WTC11 (cell line): ENCODE data around the gene UPF2. TPM values are rescaled to one million over a fixed set of nuclear protein-coding genes. Genes with fewer than 3 reads are reported as not detected.

ENCODE experiments used
- ATAC-seq: fragments of 200-7000 bp; cut with Tn5 transposase; 2 replicates; pipeline ENCODE4 v1.10.0; 2021; ENCODE audit warnings: mild to moderate bottlenecking, moderate library complexity
- CTCF ChIA-PET: fragments of 300-600 bp; sonication (Branson Sonifier 250); formaldehyde crosslinking; loops from one replicate; lab custom pipeline; 2021; ENCODE audit warnings: antibody characterized with exemption; lab: Charles Lee
- POLR2A ChIA-PET: fragments of 350-600 bp; sonication (Branson Sonifier 250); formaldehyde crosslinking; loops from one replicate; lab custom pipeline; 2021; ENCODE audit warnings: antibody characterized with exemption; lab: Charles Lee
- DNase-seq: peaks from one replicate; pipeline ENCODE4 v3.0.0; 2021; ENCODE audit warnings: low spot score
- H3K27ac Mint-ChIP-seq: 2 replicates; pipeline ENCODE4 v1.8.0; 2021; ENCODE audit warnings: mixed read lengths
- H3K27me3 Mint-ChIP-seq: 2 replicates; pipeline ENCODE4 v1.8.0; 2021; ENCODE audit warnings: low read depth, mild to moderate bottlenecking, moderate library complexity, mixed read lengths
- H3K36me3 Mint-ChIP-seq: 2 replicates; pipeline ENCODE4 v1.8.0; 2021; ENCODE audit warnings: mixed read lengths
- H3K4me1 Mint-ChIP-seq: 2 replicates; pipeline ENCODE4 v1.8.0; 2022; ENCODE audit warnings: mixed read lengths
- H3K4me3 Mint-ChIP-seq: 2 replicates; pipeline ENCODE4 v1.8.0; 2021; ENCODE audit warnings: mild to moderate bottlenecking, moderate library complexity, mixed read lengths
- H3K9me3 Mint-ChIP-seq: 2 replicates; pipeline ENCODE4 v1.8.0; 2021; ENCODE audit warnings: mixed read lengths
- AR ChIP-seq: fragments of 250-450 bp; sonication (Bioruptor Pico); IDR thresholded peaks from 2 replicates; pipeline ENCODE4 v1.9.0; 2021; ENCODE audit warnings: mild to moderate bottlenecking
- ATF2 ChIP-seq: sonication (generic); formaldehyde crosslinking; IDR thresholded peaks from 2 replicates; pipeline ENCODE4 v1.8.1; 2022; ENCODE audit warnings: low read depth, missing genetic modification reagents, borderline replicate concordance
- ELF4 ChIP-seq: sonication (generic); formaldehyde crosslinking; IDR thresholded peaks from 2 replicates; pipeline ENCODE4 v1.8.1; 2022; ENCODE audit warnings: low read depth, mild to moderate bottlenecking, moderate library complexity, missing genetic modification reagents
- ETV6 ChIP-seq: sonication (generic); formaldehyde crosslinking; IDR thresholded peaks from 2 replicates; pipeline ENCODE4 v1.8.1; 2022; ENCODE audit warnings: mild to moderate bottlenecking, missing genetic modification reagents
- FOXJ3 ChIP-seq: sonication (generic); formaldehyde crosslinking; IDR thresholded peaks from 2 replicates; pipeline ENCODE4 v1.9.0; 2021; ENCODE audit warnings: missing genetic modification reagents, mild to moderate bottlenecking, borderline replicate concordance
- MXD4 ChIP-seq: fragments of 250-450 bp; sonication (Bioruptor Pico); IDR thresholded peaks from 2 replicates; pipeline ENCODE4 v1.8.0; 2021; ENCODE audit warnings: mild to moderate bottlenecking, moderate library complexity, borderline replicate concordance
- MYBL2 ChIP-seq: sonication (generic); formaldehyde crosslinking; IDR thresholded peaks from 2 replicates; pipeline ENCODE4 v1.8.1; 2023; ENCODE audit warnings: mild to moderate bottlenecking, moderate library complexity, missing genetic modification reagents
- NFE2L1 ChIP-seq: sonication (generic); formaldehyde crosslinking; IDR thresholded peaks from 2 replicates; pipeline ENCODE4 v1.8.1; 2023; ENCODE audit warnings: missing genetic modification reagents
- OVOL2 ChIP-seq: fragments of 250-450 bp; sonication (Bioruptor Pico); IDR thresholded peaks from 2 replicates; pipeline ENCODE4 v1.9.0; 2021; ENCODE audit warnings: mild to moderate bottlenecking, borderline replicate concordance
- RORB ChIP-seq: fragments of 250-450 bp; sonication (Bioruptor Pico); IDR thresholded peaks from 2 replicates; pipeline ENCODE4 v1.9.0; 2021; ENCODE audit warnings: mild to moderate bottlenecking
- SOX15 ChIP-seq: fragments of 250-450 bp; sonication (Bioruptor Pico); IDR thresholded peaks from 2 replicates; pipeline ENCODE4 v1.9.0; 2021; ENCODE audit warnings: mild to moderate bottlenecking
- SP1 ChIP-seq: sonication (generic); formaldehyde crosslinking; conservative IDR thresholded peaks from 2 replicates; pipeline ENCODE4 v1.8.1; 2022; ENCODE audit warnings: missing genetic modification reagents
- ZNF138 ChIP-seq: sonication (generic); formaldehyde crosslinking; conservative IDR thresholded peaks from 2 replicates; pipeline ENCODE4 v1.8.1; 2022; ENCODE audit warnings: mild to moderate bottlenecking, moderate library complexity, missing genetic modification reagents
- ZNF232 ChIP-seq: sonication (generic); formaldehyde crosslinking; IDR thresholded peaks from 2 replicates; pipeline ENCODE4 v1.8.0; 2022; ENCODE audit warnings: mild to moderate bottlenecking, missing genetic modification reagents
- ZNF532 ChIP-seq: fragments of 250-450 bp; sonication (Bioruptor Pico); IDR thresholded peaks from 2 replicates; pipeline ENCODE4 v1.9.0; 2021; ENCODE audit warnings: mild to moderate bottlenecking, borderline replicate concordance
- ZNF671 ChIP-seq: fragments of 250-450 bp; sonication (Bioruptor Pico); IDR thresholded peaks from 2 replicates; pipeline ENCODE4 v1.8.0; 2021; ENCODE audit warnings: mild to moderate bottlenecking
- total RNA-seq: library from RNA; stranded (reverse); gene quantifications from 3 replicates; pipeline ENCODE4 v1.2.3, GENCODE V29; 2021
- TF ChIP-seq, protein P1 (sequence below): sonication (generic); formaldehyde crosslinking; IDR thresholded peaks from 2 replicates; pipeline ENCODE4 v1.8.1; 2022; ENCODE audit warnings: mild to moderate bottlenecking, missing genetic modification reagents, moderate library complexity, borderline replicate concordance
- TF ChIP-seq, protein P2 (sequence below): sonication (generic); formaldehyde crosslinking; conservative IDR thresholded peaks from 2 replicates; pipeline ENCODE4 v1.8.1; 2022; ENCODE audit warnings: mild to moderate bottlenecking, missing genetic modification reagents
- TF ChIP-seq, protein P3 (sequence below): fragments of 250-450 bp; sonication (Bioruptor Pico); IDR thresholded peaks from 2 replicates; pipeline ENCODE4 v1.9.0; 2021; ENCODE audit warnings: mild to moderate bottlenecking
- TF ChIP-seq, protein P4 (sequence below): sonication (generic); formaldehyde crosslinking; IDR thresholded peaks from 2 replicates; pipeline ENCODE4 v1.8.1; 2023; ENCODE audit warnings: mild to moderate bottlenecking, missing genetic modification reagents, moderate library complexity

Gene UPF2
- total RNA-seq, 1 experiment from 2014 or later, result 24.3 TPM

DNA sequence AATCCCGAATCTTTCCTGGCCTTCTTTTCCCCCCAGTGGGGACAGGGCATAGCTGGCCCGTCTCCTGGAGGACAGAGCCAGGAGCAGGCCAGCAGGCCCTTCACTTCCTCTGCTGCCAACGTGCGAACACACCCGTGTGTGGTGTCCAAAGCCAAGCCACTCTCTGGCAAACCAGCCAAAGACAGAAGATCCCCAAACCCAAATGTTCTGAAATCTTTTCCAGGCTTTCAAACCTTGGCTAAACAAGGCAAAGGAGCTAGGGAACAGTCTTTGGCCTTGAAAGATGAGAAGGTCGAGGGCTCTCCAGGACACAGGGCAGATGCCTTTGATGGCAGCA, 156.5 kb downstream of the UPF2 start:
- CTCF ChIA-PET, result interaction anchor here (1.2 to 1.3 kb wide), 2 partner anchors 10 to 33 kb away, joined by 3 to 4 read pairs; no protein-coding TSS in a partner anchor
- no peak for ATAC-seq
- Mint-ChIP-seq H3K4me1 (peaks cover 2% of the 10 kb centered on the region; the same call in 1 of the 2 replicates), H3K9me3 (no peaks in the 10 kb centered on the region), H3K36me3 (no peaks in the 10 kb centered on the region), H3K27me3 (no peaks in the 10 kb centered on the region), H3K27ac (no peak overlapping the region), H3K4me3 (no peak overlapping the region)
- TF ChIP-seq, protein P1, sequence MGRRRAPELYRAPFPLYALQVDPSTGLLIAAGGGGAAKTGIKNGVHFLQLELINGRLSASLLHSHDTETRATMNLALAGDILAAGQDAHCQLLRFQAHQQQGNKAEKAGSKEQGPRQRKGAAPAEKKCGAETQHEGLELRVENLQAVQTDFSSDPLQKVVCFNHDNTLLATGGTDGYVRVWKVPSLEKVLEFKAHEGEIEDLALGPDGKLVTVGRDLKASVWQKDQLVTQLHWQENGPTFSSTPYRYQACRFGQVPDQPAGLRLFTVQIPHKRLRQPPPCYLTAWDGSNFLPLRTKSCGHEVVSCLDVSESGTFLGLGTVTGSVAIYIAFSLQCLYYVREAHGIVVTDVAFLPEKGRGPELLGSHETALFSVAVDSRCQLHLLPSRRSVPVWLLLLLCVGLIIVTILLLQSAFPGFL (CRISPR knock-in tag), result no peak
- TF ChIP-seq ZNF138, result no peak
- TF ChIP-seq ATF2 (CRISPR knock-in tag), result no peak
- TF ChIP-seq ZNF232 (CRISPR knock-in tag), result no peak
- TF ChIP-seq, protein P2, sequence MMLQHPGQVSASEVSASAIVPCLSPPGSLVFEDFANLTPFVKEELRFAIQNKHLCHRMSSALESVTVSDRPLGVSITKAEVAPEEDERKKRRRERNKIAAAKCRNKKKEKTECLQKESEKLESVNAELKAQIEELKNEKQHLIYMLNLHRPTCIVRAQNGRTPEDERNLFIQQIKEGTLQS (CRISPR knock-in tag), result no peak
- no peak for TF ChIP-seq ZNF532 (CRISPR knock-in tag)
- no peak for TF ChIP-seq SP1
- TF ChIP-seq RORB (CRISPR knock-in tag), result no peak
- TF ChIP-seq ETV6 (CRISPR knock-in tag), result no peak
- POLR2A ChIA-PET, result interaction anchor here (0.9 kb wide), 1 partner anchor 9 kb away, joined by 4 read pairs; no protein-coding TSS in a partner anchor
- no peak for DNase-seq

GRCh38 chr10:11885437-11886137, 157.0 kb downstream of the UPF2 start:
- H3K36me3 Mint-ChIP-seq, result no peaks in the 10 kb centered on the region
- no peaks in the 10 kb centered on the region for H3K9me3 Mint-ChIP-seq
- no peaks in the 10 kb centered on the region for H3K27me3 Mint-ChIP-seq
- DNase-seq, result no peak
- no peak for TF ChIP-seq ATF2 (CRISPR knock-in tag)
- no peak for TF ChIP-seq MXD4 (CRISPR knock-in tag)
- no peak for TF ChIP-seq SOX15
- TF ChIP-seq MYBL2, result no peak
- TF ChIP-seq ZNF671, result no peak
- no peak for TF ChIP-seq ELF4 (CRISPR knock-in tag)
- TF ChIP-seq, protein P3, sequence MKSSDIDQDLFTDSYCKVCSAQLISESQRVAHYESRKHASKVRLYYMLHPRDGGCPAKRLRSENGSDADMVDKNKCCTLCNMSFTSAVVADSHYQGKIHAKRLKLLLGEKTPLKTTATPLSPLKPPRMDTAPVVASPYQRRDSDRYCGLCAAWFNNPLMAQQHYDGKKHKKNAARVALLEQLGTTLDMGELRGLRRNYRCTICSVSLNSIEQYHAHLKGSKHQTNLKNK, result no peak
- no peak for TF ChIP-seq AR (CRISPR knock-in tag)
- no peak for TF ChIP-seq FOXJ3 (CRISPR knock-in tag)
- no peak for TF ChIP-seq OVOL2 (CRISPR knock-in tag)
- TF ChIP-seq, protein P4, sequence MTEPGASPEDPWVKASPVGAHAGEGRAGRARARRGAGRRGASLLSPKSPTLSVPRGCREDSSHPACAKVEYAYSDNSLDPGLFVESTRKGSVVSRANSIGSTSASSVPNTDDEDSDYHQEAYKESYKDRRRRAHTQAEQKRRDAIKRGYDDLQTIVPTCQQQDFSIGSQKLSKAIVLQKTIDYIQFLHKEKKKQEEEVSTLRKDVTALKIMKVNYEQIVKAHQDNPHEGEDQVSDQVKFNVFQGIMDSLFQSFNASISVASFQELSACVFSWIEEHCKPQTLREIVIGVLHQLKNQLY (CRISPR knock-in tag), result no peak
- no peak for TF ChIP-seq NFE2L1
- H3K4me1 Mint-ChIP-seq, result peaks cover 4% of the 10 kb centered on the region
- POLR2A ChIA-PET, result interaction anchor here (0.9 kb wide), 1 partner anchor 8 kb away, joined by 4 read pairs; no protein-coding TSS in a partner anchor
- no peak for ATAC-seq
- no peak overlapping the region for H3K4me3 Mint-ChIP-seq
- CTCF ChIA-PET, result interaction anchor here (1.2 to 1.3 kb wide), 2 partner anchors 10 to 32 kb away, joined by 3 to 4 read pairs; no protein-coding TSS in a partner anchor
- no peak overlapping the region for H3K27ac Mint-ChIP-seq
